ENCODE data around the gene DCPS.
"Not testable (repeated sequence)": the region's sequence is repeated elsewhere in the genome, so short reads cannot be mapped to it uniquely, and the experiment has no call there.

Gene DCPS

DNA sequence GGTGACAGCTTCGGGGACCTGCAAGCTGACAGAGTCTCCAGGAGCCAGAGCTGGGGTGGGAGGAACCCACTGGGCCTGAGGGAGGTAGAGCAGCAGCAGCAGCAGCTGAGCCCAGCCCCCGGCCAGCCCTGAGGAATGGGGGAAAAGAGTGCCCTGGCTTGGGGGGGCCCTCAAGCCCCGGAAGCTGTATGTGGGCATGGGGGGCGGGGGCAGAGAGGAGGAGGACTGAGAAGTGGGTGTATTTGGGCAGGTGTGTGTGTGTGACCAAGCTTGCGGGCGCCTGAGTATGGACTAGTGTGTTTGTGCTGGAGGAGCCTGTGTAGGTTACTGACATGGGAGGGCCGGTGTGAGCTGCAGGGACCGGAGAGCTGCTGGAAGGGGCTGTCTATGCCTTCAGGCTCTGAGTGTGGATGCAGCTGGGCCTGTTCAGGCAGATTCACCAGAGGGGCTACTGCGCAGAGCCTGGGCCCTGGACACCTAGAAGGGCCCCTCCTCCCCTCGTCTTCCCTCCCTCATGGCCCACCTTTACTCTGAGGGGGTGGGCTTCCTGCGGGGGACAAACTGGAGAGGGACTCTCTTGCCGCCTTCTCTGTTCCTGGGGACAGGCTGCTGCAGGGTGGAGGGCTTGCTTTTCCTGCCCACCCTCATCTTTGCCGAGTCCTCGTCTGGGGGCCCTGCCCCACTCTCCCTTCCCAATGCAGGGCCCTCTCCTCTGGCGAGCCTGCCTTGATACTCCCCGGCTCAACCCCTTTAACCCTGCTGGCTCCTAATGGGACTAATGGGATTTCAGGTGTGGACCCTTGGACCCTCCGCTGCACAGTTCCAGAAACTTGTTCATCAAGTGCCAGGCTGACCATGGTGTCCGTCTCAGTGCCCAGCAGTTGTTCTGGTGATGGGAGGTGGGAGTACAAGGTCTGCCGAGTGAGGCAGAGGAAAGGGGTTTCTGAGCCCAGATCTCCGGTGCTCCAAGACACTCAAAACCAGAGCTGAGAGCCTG is 79.8 kb downstream of the DCPS start:
- H3K4me3 ChIP-seq (ENCODE audit: low read depth, low read length): no peak overlapping the region
- TF ChIP-seq, protein P1, sequence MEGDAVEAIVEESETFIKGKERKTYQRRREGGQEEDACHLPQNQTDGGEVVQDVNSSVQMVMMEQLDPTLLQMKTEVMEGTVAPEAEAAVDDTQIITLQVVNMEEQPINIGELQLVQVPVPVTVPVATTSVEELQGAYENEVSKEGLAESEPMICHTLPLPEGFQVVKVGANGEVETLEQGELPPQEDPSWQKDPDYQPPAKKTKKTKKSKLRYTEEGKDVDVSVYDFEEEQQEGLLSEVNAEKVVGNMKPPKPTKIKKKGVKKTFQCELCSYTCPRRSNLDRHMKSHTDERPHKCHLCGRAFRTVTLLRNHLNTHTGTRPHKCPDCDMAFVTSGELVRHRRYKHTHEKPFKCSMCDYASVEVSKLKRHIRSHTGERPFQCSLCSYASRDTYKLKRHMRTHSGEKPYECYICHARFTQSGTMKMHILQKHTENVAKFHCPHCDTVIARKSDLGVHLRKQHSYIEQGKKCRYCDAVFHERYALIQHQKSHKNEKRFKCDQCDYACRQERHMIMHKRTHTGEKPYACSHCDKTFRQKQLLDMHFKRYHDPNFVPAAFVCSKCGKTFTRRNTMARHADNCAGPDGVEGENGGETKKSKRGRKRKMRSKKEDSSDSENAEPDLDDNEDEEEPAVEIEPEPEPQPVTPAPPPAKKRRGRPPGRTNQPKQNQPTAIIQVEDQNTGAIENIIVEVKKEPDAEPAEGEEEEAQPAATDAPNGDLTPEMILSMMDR (IDR thresholded peaks at IDR 0.05; ENCODE audit: low read depth, low read length): no peak

DNA sequence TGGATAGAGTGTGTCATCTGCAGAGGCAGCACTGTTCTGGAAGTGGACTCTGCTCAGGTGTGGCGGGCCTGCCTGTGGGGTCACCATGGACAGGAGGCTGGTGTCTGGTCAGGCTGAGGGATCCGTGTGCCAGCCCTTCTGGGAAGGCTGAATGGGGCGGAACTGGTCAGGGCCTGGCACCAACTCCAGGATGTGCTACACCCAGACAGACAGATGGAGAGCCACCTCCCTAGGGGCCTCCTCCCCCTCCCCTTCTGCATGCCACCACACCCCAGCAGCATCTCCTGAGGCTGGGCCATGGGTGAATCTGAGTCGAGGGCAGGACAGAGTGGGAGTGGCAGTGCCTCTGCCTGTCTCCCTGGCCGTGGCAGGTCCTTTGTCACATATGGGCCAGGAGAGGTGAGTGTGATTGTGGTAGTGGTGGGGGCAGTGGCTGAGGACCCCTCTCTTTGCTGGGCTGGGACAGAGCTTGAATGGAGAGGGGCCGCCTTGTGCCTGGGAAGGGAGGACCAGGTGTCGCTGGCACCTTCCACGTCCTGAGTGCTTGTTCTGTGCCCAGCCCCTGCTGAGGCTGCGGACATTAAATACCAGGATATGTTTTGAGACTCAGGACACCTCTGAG is 80.7 kb downstream of the DCPS start:
- TF ChIP-seq, protein P1 (IDR thresholded peaks at IDR 0.05; ENCODE audit: low read depth, low read length): no peak

DNA sequence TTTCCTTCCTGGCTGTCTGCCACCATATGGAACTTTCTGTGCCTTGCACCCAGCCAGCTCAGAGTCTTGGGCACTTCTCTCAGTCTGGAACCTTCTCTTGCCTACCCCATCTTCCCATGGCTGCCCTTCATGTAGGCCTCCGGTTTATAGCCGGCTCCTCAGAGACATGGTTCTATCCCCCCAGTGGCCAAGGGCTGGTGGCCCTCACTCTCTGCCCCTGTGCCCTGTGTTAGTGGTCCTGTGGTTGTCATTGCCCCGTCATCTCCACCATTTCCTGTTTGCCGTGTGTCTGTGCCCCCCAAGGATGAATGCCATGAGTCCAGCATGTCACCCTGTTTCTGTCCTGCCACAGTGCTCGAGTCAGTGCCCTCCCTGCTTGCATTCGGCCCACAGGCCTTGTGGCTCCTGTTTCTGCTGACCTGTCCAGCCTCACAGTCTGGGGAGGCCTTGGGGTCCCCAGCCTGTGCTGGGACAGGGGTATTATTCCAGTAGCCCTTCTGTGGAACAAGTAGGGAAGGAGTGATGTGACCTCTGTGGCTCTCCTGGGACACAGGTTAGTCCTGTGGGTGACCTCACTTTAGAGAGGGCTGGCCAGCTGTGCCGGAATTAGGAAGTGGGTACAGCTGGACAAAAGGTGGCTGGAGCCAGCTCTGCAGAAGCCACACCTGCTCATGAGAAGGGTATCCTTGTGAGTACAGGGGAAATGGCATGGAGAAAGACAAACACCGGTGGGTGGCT is 82.3 kb downstream of the DCPS start:
- TF ChIP-seq, protein P1 (IDR thresholded peaks at IDR 0.05; ENCODE audit: low read depth, low read length): no peak
- no peak overlapping the region for H3K4me3 ChIP-seq (ENCODE audit: low read depth, low read length)

More for the DNA sequence above, 80.7 kb downstream of the DCPS start:
- H3K4me3 ChIP-seq (ENCODE audit: low read depth, low read length): no peak overlapping the region

DNA sequence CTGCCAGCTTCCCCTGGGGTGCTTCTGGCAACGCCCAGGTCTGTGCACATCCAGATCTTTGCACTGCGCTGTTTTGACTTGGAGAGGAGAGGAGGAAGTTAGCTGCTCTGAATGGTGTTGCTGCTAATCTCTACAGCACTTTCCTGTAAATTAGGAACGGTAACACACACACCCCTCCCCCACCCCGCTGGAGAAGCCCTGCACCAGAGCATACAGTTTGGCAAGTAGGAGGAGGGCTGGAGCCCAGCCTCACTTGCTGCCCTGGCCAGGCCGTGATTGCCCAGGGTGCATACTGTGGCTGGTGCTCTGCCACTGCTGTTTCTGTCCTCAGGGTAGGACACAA is 82.8 kb downstream of the DCPS start:
- H3K4me3 ChIP-seq (ENCODE audit: low read depth, low read length): not testable (repeated sequence)

DNA sequence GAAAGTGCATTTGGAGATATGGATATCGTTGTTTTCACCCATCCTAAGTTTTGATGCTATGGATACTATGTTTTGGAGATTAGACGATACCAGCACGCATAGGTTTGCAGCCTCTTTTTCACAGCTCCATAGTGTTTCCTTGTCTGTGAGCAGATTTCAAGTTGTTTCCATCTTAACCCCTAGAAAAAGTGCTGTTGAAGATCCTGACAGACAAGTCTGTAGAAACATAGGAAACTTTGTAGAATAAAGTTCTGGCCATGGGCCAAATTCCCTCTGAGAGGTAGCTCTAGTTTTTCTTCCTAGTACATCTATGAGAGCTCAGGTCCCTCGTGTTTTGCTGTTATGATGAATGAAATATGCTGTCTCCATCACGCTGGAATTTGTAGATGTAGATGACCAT is 84.0 kb downstream of the DCPS start:
- H3K4me3 ChIP-seq (ENCODE audit: low read depth, low read length): no peak overlapping the region
- TF ChIP-seq, protein P1 (IDR thresholded peaks at IDR 0.05; ENCODE audit: low read depth, low read length): no peak

DNA sequence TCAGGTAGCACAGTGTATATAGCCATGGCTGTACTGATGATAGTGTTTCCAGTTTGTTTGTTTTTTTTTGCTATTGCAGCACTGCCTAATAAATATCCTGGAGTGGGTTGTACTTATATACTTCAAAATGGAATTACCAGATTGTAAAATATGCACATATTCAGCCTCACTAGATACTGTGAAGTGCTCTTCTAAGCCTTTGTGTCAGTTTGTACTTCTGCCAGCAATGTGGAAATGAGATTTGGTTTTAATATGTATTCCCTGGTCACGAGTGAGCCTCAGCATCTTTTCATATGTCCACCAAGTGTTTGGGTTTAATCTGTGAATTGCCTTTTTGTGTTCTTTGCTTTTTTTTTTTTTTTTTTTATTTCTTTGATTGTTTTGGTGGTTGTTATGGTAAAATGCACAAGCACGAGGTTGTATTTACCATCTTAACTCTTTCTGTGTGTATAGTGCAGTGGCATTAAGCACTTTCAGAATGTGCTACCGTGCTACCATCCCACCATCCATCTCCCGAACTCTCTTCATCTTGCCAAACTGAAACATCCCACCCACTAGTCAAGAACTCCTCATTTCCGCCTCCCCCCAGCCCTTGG is 86.5 kb downstream of the DCPS start:
- TF ChIP-seq, protein P1 (IDR thresholded peaks at IDR 0.05; ENCODE audit: low read depth, low read length): no peak
- no peak overlapping the region for H3K4me3 ChIP-seq (ENCODE audit: low read depth, low read length)

DNA sequence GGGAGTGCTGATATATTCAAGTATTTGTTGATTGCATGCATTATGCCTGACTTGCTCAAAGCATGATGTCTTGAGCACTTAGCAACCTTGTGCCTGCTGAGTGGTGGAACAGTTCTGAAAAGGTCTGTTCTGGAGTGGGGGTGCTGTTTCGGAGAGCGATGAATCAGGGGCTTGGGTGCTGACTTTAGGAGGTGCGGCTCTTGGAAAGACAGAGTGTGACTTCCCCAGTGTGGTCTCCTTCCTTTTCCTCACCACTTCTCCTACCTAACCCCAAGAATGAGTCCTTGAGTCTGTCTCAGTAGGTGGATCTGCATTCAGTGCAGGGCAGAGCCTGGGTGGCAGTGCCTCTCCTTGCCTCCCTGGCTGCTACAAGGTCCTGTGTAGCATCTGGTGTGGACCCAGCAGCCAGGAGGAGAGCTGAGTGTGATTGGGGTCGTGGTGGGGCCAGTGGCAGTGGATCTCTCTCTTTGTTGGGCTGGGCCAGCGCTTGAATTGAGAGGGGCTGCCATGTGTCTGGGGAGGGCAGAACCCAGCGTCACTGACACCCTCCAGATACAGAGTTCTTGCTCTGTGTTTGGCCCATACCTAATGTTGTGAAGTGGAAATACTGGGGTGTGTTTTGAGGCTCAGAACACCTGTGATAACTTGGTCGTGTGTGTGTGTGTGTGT is 87.6 kb downstream of the DCPS start:
- TF ChIP-seq, protein P1 (IDR thresholded peaks at IDR 0.05; ENCODE audit: low read depth, low read length): no peak

More for the DNA sequence above, 87.6 kb downstream of the DCPS start:
- H3K4me3 ChIP-seq (ENCODE audit: low read depth, low read length): no peak overlapping the region
